DND-41 (cell line): Measurements from ENCODE around the gene UGT1A5.

ENCODE experiments used
- ATAC-seq: fragments of 200-7000 bp; cut with Tn5 transposase; 3 replicates; pipeline ENCODE4 v1.9.1; 2021; ENCODE audit warnings: low read depth; ENCODE audit not compliant: insufficient read depth
- DNase-seq: peaks from one replicate; pipeline ENCODE4 v3.0.0-alpha.2; 2020
- H2AFZ ChIP-seq: 2 replicates; pipeline ENCODE4 v1.6.0; 2012; ENCODE audit warnings: low read depth, low read length
- H3K27ac ChIP-seq: 2 replicates; pipeline ENCODE4 v1.5.1; 2012; ENCODE audit warnings: low read length, inconsistent platforms
- H3K27me3 ChIP-seq: fragments of 200-600 bp; sonication (generic); 2 replicates; pipeline ENCODE4 v1.6.0; 2012; ENCODE audit warnings: low read length, mild to moderate bottlenecking, inconsistent platforms; ENCODE audit not compliant: insufficient read depth, poor library complexity
- H3K36me3 ChIP-seq: 2 replicates; pipeline ENCODE4 v1.5.1; 2012; ENCODE audit warnings: low read length, inconsistent platforms; ENCODE audit not compliant: insufficient read depth
- H3K4me1 ChIP-seq: 2 replicates; pipeline ENCODE4 v1.5.1; 2012; ENCODE audit warnings: mild to moderate bottlenecking, low read length; ENCODE audit not compliant: insufficient read depth
- H3K4me2 ChIP-seq: 2 replicates; pipeline ENCODE4 v1.6.0; 2012; ENCODE audit warnings: mild to moderate bottlenecking, moderate library complexity, low read length, inconsistent platforms; ENCODE audit not compliant: insufficient read depth
- H3K4me3 ChIP-seq, 2 experiments: fragments of 200-600 bp in 1 of 2; shearing (Covaris generic) in 1 of 2; 2 replicates each; pipeline ENCODE4 v1.5.1; 2012 to 2016; ENCODE audit warnings: inconsistent platforms in 2 of 2, low read length in 2 of 2, mild to moderate bottlenecking in 2 of 2, low read depth in 1 of 2, moderate library complexity in 1 of 2
- H3K79me2 ChIP-seq: 2 replicates; pipeline ENCODE4 v1.6.0; 2012; ENCODE audit warnings: low read length, inconsistent platforms; ENCODE audit not compliant: insufficient read depth
- H3K9ac ChIP-seq: 2 replicates; pipeline ENCODE4 v1.6.0; 2012; ENCODE audit warnings: low read depth, mild to moderate bottlenecking, inconsistent platforms, low read length, moderate library complexity
- H3K9me3 ChIP-seq: 2 replicates; pipeline ENCODE4 v1.5.1; 2012; ENCODE audit warnings: low read length, moderate library complexity, mild to moderate bottlenecking, inconsistent platforms; ENCODE audit not compliant: insufficient read depth, severe bottlenecking
- H4K20me1 ChIP-seq: 2 replicates; pipeline ENCODE4 v1.6.0; 2012; ENCODE audit warnings: low read length; ENCODE audit not compliant: insufficient read depth
- EZH2 ChIP-seq: IDR thresholded peaks from 3 replicates; pipeline ENCODE4 v1.6.1; 2012; ENCODE audit warnings: borderline replicate concordance, low read depth, mild to moderate bottlenecking, moderate library complexity, low read length, inconsistent platforms; ENCODE audit not compliant: severe bottlenecking
- TF ChIP-seq, protein P1 (sequence below): IDR thresholded peaks from 2 replicates; pipeline ENCODE4 v1.5.1; 2012; ENCODE audit warnings: borderline replicate concordance, low read length, moderate library complexity, mild to moderate bottlenecking; ENCODE audit not compliant: poor library complexity, severe bottlenecking; ENCODE audit errors: extremely low read depth

UGT1A5 gene

DNA sequence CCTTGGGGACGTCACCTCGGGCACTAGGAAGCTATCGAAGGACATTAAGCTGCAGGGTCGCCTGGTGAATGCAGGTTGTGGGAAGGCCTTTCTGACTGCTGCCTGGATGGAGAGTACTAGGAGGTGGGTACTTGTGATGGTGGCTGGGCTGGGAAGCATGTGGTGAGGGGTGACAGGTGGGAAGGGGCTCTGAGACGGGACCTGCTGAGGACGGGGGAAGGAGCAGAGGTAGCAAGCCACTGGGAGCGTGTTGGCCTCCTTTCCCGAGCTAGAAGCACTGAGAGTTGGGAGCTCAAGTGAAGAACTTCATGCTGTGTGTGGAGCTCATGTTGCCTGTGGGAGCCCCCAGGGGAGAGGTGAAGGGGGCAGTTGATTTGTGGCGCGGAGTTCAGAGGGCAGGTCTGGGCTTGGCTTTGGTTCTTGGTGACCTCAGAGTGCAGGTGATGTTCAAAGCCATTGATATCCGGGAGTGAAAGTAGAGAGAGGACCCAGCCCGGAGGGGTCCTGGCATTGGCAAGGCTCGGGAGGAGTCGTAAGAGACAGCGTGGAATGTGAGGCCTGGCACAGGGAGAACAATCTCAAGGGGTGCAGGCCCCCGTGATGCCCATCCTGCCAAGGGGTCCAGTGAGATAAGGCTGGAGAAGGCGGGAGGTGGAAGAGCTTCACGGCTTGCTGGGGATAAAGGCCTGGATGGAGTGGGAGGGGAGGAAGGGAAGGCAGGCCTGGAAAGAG lies 78.6 kb downstream of the UGT1A5 start:
- Histone ChIP-seq H3K9ac (no peak overlapping the region), H3K36me3 (no peaks in the 10 kb centered on the region)
- TF ChIP-seq, protein P1, sequence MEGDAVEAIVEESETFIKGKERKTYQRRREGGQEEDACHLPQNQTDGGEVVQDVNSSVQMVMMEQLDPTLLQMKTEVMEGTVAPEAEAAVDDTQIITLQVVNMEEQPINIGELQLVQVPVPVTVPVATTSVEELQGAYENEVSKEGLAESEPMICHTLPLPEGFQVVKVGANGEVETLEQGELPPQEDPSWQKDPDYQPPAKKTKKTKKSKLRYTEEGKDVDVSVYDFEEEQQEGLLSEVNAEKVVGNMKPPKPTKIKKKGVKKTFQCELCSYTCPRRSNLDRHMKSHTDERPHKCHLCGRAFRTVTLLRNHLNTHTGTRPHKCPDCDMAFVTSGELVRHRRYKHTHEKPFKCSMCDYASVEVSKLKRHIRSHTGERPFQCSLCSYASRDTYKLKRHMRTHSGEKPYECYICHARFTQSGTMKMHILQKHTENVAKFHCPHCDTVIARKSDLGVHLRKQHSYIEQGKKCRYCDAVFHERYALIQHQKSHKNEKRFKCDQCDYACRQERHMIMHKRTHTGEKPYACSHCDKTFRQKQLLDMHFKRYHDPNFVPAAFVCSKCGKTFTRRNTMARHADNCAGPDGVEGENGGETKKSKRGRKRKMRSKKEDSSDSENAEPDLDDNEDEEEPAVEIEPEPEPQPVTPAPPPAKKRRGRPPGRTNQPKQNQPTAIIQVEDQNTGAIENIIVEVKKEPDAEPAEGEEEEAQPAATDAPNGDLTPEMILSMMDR, result no peak
- TF ChIP-seq EZH2, result no peak

DNA sequence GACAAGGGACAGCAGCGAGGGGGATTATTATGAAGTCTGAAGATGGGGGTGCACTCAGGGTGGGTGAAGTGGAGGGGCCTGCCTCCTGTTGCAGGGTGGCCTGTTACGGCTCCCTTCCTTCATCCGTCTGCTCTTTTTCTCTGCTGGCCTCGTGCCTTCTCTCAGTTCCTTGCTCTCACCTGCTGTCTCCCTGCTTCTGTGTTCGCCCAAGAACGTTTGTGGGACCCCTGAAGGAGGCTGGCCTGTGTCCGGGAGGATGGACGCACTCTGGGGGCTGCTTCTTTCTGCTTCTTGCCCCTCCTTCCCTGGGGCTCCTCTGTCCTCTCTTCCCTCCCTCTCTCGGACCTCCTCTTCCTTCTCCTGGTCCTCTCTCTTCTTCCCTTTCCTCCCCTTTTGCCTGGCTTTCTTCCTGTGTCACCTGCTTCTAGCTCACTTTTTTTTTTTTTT lies 79.2 kb downstream of the UGT1A5 start:
- no peak overlapping the region for H3K9ac ChIP-seq
- H3K79me2 ChIP-seq, result no peaks in the 10 kb centered on the region
- H3K4me2 ChIP-seq, result no peak overlapping the region
- DNase-seq, result no peak
- TF ChIP-seq EZH2, result no peak
- TF ChIP-seq, protein P1, result no peak
- ATAC-seq, result no peak
- no peaks in the 10 kb centered on the region for H3K36me3 ChIP-seq
- H2AFZ ChIP-seq, result no peak overlapping the region
- no peaks in the 10 kb centered on the region for H3K27me3 ChIP-seq
- H3K4me1 ChIP-seq, result no peaks in the 10 kb centered on the region
- H3K27ac ChIP-seq, result no peak overlapping the region
- no peaks in the 10 kb centered on the region for H4K20me1 ChIP-seq
- H3K9me3 ChIP-seq, result no peaks in the 10 kb centered on the region
- H3K4me3 ChIP-seq, result no peak overlapping the region

More for the DNA sequence above, 78.6 kb downstream of the UGT1A5 start:
- H3K27ac ChIP-seq, result no peak overlapping the region
- H2AFZ ChIP-seq, result no peak overlapping the region
- DNase-seq (no peak), ATAC-seq (no peak)
- no peak overlapping the region for H3K4me2 ChIP-seq
- no peaks in the 10 kb centered on the region for H3K27me3 ChIP-seq
- no peaks in the 10 kb centered on the region for H3K4me1 ChIP-seq
- H3K79me2 ChIP-seq, result no peaks in the 10 kb centered on the region
- no peaks in the 10 kb centered on the region for H3K9me3 ChIP-seq
- H3K4me3 ChIP-seq, result no peak overlapping the region
- no peaks in the 10 kb centered on the region for H4K20me1 ChIP-seq

DNA sequence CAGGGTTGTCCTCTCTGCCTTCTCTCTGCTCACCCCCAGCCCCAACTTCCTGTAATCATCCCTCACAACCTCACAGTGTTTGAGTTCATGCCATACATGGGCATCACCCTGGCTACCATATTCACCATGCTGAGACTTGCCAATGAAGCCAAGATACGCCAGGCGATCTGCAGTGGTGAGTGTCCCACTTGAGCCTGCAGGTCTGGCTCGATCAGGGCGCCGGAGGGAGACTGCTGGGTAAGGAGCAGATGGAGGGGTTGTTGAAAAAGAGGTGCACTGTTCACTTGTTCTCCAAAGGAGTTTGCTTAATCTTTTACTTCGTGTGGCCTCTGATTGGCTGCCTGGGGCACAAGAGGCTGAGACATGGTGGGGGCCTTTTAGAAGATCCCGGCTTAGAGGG lies 80.0 kb downstream of the UGT1A5 start:
- no peaks in the 10 kb centered on the region for H4K20me1 ChIP-seq
- H3K36me3 ChIP-seq, result no peaks in the 10 kb centered on the region
- ATAC-seq (no peak), DNase-seq (no peak)
- no peak overlapping the region for H3K4me2 ChIP-seq
- H2AFZ ChIP-seq, result no peak overlapping the region
- no peak for TF ChIP-seq EZH2
- TF ChIP-seq, protein P1, result no peak
- no peak overlapping the region for H3K4me3 ChIP-seq
- no peaks in the 10 kb centered on the region for H3K79me2 ChIP-seq
- H3K9ac ChIP-seq, result no peak overlapping the region
- H3K4me1 ChIP-seq, result no peaks in the 10 kb centered on the region
- H3K27me3 ChIP-seq, result no peaks in the 10 kb centered on the region
- H3K9me3 ChIP-seq, result no peaks in the 10 kb centered on the region
- no peak overlapping the region for H3K27ac ChIP-seq
